Measurements from ENCODE around the gene EML2. TPM values are rescaled to one million over a fixed set of nuclear protein-coding genes. Genes with fewer than 3 reads are reported as not detected.

EML2 gene
- total and polyA plus RNA-seq, 2 of the 4 experiments (the other 2 are of a cell fraction): 11.8 to 25.3 TPM

DNA sequence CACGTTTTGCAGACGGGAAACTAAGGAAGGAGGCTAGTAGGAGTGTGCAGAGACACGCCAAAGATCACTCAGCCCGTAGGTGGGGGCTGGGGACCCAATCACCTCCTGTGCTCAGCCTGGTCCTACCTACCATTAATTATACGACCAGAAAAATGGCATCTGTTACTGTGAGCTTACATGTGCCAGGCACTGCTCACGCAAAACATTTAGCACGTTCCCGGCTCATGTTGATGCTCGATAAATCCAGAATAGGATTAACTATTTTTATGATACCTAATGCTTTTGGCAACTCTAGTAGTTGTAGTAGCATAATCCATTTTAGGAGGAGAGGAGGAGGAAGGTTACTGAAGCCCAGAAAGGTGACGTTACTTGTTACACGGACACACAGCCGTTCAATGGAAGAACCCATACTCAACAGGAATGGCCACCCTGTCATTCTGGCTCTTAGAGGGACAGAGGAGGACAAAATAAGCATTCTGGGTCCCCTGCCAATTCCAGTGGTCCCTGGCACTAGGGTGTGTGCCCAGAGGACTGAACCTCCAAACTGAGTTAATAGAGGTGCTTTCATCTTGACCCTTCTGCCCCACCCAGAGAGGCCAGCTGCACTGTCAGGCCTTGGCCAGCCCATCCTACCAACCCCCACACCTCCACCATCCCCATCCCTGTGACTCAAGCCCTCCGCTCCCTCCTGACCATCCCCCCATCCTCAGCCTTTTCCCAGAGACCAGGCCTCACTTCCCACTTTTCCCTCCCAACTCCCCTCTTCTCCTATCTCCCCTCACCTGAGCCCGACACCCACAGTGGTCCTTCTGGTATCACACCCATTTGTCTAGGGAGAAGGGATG, 5.0 kb upstream of the EML2 start (continued):
- TF ChIP-seq RCOR1 (IDR thresholded peaks at IDR 0.05; ENCODE audit: insufficient replicate concordance, low read length) (no peak), FOS (IDR thresholded peaks at IDR 0.05; ENCODE audit: low read depth, low read length) (no peak)

DNA sequence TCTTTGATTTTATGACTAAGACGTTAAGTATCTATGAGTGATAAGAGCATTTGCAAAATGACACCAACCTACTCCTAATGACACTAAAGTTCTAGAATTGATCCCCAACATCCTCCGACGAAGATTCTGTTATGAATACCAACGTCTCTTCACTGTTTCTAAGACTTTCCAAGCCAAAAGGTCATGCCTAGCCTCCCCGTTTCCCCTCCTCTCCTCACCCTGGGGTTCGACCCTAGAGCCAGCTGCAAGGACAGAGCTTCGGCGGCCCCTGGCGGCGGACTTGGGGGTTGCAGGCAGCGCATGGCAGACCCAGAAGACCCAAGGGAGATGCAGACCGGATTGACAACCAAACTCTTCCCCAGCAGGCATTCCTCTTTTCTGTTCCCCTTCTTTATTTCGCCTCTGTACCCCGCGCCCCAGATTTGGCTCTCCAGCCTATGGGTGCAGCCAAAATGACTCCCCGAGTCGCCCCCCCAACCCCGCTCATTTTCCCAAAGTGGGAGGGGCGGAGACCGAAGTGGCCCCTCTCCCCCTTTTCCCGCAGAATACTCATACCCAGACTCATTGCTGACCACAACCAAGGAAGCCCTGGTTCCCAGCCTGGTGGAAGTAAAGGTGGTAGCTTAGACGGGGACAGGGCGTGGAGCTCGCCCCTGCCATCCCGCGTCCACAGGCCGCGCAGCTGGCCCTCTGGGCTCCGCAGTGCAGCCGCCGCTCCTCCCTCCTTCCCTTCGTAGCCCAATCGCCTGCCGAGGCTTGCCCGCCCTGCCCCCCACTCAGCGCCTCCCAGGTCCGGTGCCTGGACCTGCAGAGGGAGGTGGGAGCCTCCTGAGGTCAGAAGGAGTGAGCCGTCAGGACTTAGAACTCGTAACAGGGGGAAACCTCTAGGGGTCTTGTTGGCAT, 4.1 kb upstream of the EML2 start:
- 0 out of 2 replicates have a peak, but pooled peaks have one; percentile 49 for TF ChIP-seq CHD1 (IDR thresholded peaks at IDR 0.05; ENCODE audit: low read depth, low read length)
- peak; percentile 70 for TF ChIP-seq SMC3 (IDR thresholded peaks at IDR 0.05; ENCODE audit: low read depth, low read length)
- peak; percentile 88 for TF ChIP-seq RAD21 (IDR thresholded peaks at IDR 0.05; ENCODE audit: low read length)
- TF ChIP-seq CEBPB (IDR thresholded peaks at IDR 0.05; ENCODE audit: low read depth, low read length): no peak
- peak; percentile 36; the same call in 1 of the 2 replicates for TF ChIP-seq MAZ (IDR thresholded peaks at IDR 0.05; ENCODE audit: borderline replicate concordance, low read depth, low read length)
- TF ChIP-seq, protein P1, sequence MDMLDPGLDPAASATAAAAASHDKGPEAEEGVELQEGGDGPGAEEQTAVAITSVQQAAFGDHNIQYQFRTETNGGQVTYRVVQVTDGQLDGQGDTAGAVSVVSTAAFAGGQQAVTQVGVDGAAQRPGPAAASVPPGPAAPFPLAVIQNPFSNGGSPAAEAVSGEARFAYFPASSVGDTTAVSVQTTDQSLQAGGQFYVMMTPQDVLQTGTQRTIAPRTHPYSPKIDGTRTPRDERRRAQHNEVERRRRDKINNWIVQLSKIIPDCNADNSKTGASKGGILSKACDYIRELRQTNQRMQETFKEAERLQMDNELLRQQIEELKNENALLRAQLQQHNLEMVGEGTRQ (IDR thresholded peaks at IDR 0.05; ENCODE audit: low read depth, low read length): no peak
- TF ChIP-seq, protein P2, sequence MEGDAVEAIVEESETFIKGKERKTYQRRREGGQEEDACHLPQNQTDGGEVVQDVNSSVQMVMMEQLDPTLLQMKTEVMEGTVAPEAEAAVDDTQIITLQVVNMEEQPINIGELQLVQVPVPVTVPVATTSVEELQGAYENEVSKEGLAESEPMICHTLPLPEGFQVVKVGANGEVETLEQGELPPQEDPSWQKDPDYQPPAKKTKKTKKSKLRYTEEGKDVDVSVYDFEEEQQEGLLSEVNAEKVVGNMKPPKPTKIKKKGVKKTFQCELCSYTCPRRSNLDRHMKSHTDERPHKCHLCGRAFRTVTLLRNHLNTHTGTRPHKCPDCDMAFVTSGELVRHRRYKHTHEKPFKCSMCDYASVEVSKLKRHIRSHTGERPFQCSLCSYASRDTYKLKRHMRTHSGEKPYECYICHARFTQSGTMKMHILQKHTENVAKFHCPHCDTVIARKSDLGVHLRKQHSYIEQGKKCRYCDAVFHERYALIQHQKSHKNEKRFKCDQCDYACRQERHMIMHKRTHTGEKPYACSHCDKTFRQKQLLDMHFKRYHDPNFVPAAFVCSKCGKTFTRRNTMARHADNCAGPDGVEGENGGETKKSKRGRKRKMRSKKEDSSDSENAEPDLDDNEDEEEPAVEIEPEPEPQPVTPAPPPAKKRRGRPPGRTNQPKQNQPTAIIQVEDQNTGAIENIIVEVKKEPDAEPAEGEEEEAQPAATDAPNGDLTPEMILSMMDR (conservative IDR thresholded peaks at IDR 0.05; ENCODE audit: low read depth, low read length): peak; percentile 94
- 0 out of 2 replicates have a peak, but pooled peaks have one; percentile 4 for TF ChIP-seq FOS (IDR thresholded peaks at IDR 0.05; ENCODE audit: low read depth, low read length)
- peak; percentile 15 for TF ChIP-seq RCOR1 (IDR thresholded peaks at IDR 0.05; ENCODE audit: insufficient replicate concordance, low read length)
- peak; percentile 19 for ATAC-seq (ENCODE audit: low read depth)

More for the DNA sequence above, 4.1 kb upstream of the EML2 start:
- Histone ChIP-seq H3K4me1 (ENCODE audit: control insufficient read depth, insufficient read depth, low read length) (peaks cover 13% of the 10 kb centered on the region), H2BK20ac (ENCODE audit: low read depth, low read length) (no peak overlapping the region), H3K27me3 (ENCODE audit: control insufficient read depth, insufficient read depth, low read length) (no peaks in the 10 kb centered on the region), H2BK5ac (ENCODE audit: low read depth, low read length, poor library complexity, severe bottlenecking) (no peak overlapping the region), H3K79me1 (ENCODE audit: low read depth in 1 of 2, low read length in 2 of 2) (peaks cover 6 to 18% of the 10 kb centered on the region in 2 experiments), H3K9ac (ENCODE audit: low read depth, low read length) (no peak overlapping the region), H3K9me1 (ENCODE audit: insufficient read depth, low read length) (no peaks in the 10 kb centered on the region), H3K4me2 (ENCODE audit: low read depth, low read length) (peak overlapping the region; percentile 79), H3K14ac (replicated peaks; ENCODE audit: low read depth, low read length) (no peak overlapping the region), H3K23ac (ENCODE audit: low read depth, low read length) (no peak overlapping the region), H4K20me1 (ENCODE audit: insufficient read depth, low read length) (peaks cover 3% of the 10 kb centered on the region; the same call in 1 of the 2 replicates), H2AFZ (replicated peaks; ENCODE audit: low read length, poor library complexity) (peak overlapping the region; percentile 69), H2BK120ac (ENCODE audit: low read depth, low read length) (no peak overlapping the region), H3K4me3 (ENCODE audit: insufficient read depth, low read depth, low read length) (no peak overlapping the region), H3K36me3 (ENCODE audit: control insufficient read depth, insufficient read depth, low read length) (no peaks in the 10 kb centered on the region), H3K18ac (ENCODE audit: low read depth, low read length) (no peak overlapping the region), H3K27ac (ENCODE audit: insufficient read depth, low read length) (no peak overlapping the region), H3K56ac (ENCODE audit: extremely low read depth, insufficient read depth, low read length) (no peak overlapping the region), H2AK5ac (ENCODE audit: low read depth, low read length) (0 out of 2 replicates have a peak overlapping the region, but pooled peaks have one; percentile 51), H4K5ac (ENCODE audit: low read depth, low read length) (no peak overlapping the region), H4K8ac (ENCODE audit: low read depth in 2 of 2, low read length in 2 of 2) (no peak overlapping the region), H4K91ac (ENCODE audit: insufficient read depth, low read depth, low read length) (no peak overlapping the region), H2BK15ac (ENCODE audit: low read depth, low read length) (no peak overlapping the region), H3K4ac (ENCODE audit: low read depth, low read length) (peak overlapping the region; percentile 27; the same call in 1 of the 2 replicates), H3K9me3 (ENCODE audit: control insufficient read depth, insufficient read depth, low read length) (no peaks in the 10 kb centered on the region), H2AK9ac (replicated peaks; ENCODE audit: low read depth, low read length, poor library complexity) (peak overlapping the region; percentile 82)
- dilution Hi-C loops (cut with HindIII; ENCODE audit: low sequenced_read_pairs, unreplicated experiment): no loop called here
- intact Hi-C loops (cut with micrococcal nuclease): loop anchor here (1.0 to 5.0 kb wide), 4 partner anchors 58 to 216 kb away; partner anchors contain the start of genes OPA3 and VASP
- WGBS, 2 experiments (ENCODE audit: extremely low coverage in 2 of 2, insufficient read length in 1 of 2): 9% methylated on average over 9 of the region's 39 CpGs; no CpG with 5 or more reads in 1 of the 2 experiments
- CTCF ChIA-PET: interaction anchor here (0.6 to 1.8 kb wide), 5 partner anchors 11 to 204 kb away, joined by 3 to 5 read pairs (median 3); no protein-coding TSS in a partner anchor
- POLR2A ChIA-PET (ENCODE audit: unreplicated experiment): no interaction called here
- peak; percentile 61 for DNase-seq
- BruUV-seq (replicated peaks): no TSS peak
- in situ Hi-C loops (cut with MboI; ENCODE audit: low sequenced_read_pairs): loop anchor here (10.0 kb wide), 1 partner anchor 118 kb away; no protein-coding TSS in a partner anchor
